ENCODE data around the gene ATF3. TPM values are rescaled to one million over a fixed set of nuclear protein-coding genes. Genes with fewer than 3 reads are reported as not detected.

The ATF3 gene
- total RNA-seq, 2 experiments from 2014 or later = 35.4 to 41.3 TPM

DNA sequence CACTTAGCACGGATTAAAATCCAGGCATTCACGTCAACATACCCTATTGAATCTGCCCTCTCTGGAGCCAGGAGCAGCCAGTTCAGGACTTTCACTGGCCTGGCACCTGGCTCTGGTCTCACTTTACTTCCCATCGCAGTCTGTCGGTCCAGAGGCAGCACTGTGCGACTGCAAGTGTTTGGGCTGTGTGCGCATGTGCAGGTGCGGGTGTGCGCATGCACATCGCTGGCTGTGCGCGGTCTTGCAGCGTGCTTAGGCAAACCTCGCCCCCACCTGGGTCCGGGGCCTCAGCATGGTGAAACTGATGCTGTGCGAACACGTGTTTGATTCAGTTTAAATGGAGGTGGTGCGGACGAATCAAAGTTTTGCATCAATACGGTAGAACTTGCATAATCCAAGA lies 38.0 kb downstream of the ATF3 start:
- POLR2A ChIA-PET = no interaction called here
- Mint-ChIP-seq H3K4me3 (no peak overlapping the region), H3K27me3 (peaks cover 4% of the 10 kb centered on the region), H3K9me3 (no peaks in the 10 kb centered on the region), H3K4me1 (ENCODE audit: low read depth) (no peaks in the 10 kb centered on the region), H3K27ac (no peak overlapping the region), H3K36me3 (ENCODE audit: low read depth) (no peaks in the 10 kb centered on the region)
- CTCF ChIA-PET = interaction anchor here (0.9 kb wide), 1 partner anchor 170 kb away, joined by 3 read pairs; no protein-coding TSS in a partner anchor
- ATAC-seq = no peak
- intact Hi-C loops (cut with micrococcal nuclease) = no loop called here
- TF ChIP-seq, protein P1, sequence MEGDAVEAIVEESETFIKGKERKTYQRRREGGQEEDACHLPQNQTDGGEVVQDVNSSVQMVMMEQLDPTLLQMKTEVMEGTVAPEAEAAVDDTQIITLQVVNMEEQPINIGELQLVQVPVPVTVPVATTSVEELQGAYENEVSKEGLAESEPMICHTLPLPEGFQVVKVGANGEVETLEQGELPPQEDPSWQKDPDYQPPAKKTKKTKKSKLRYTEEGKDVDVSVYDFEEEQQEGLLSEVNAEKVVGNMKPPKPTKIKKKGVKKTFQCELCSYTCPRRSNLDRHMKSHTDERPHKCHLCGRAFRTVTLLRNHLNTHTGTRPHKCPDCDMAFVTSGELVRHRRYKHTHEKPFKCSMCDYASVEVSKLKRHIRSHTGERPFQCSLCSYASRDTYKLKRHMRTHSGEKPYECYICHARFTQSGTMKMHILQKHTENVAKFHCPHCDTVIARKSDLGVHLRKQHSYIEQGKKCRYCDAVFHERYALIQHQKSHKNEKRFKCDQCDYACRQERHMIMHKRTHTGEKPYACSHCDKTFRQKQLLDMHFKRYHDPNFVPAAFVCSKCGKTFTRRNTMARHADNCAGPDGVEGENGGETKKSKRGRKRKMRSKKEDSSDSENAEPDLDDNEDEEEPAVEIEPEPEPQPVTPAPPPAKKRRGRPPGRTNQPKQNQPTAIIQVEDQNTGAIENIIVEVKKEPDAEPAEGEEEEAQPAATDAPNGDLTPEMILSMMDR (IDR thresholded peaks at IDR 0.05) = no peak
- no peak for DNase-seq

DNA sequence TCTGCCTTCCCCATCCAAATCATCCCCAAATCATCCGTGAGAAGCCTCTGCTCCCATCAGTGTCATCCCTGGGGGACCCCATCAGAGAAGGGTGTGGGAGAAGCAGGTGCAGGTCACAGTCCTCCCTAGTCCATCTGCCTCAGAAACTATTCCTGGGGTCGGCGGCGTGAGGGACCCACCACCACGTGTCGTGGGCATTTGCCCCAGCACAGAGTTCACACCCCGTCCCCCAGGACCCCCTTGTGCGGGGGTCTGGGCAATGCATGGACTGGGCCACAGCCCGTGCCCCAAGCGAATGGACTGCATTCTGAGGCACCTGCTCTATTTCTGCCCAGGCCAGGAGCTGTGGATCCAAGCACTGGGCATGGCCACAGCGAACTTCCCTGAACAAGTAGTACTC lies 38.4 kb downstream of the ATF3 start:
- ChIA-PET CTCF (interaction anchor here (1.9 kb wide), 1 partner anchor 169 kb away, joined by 9 read pairs; no protein-coding TSS in a partner anchor), POLR2A (no interaction called here)
- no peaks in the 10 kb centered on the region for H3K36me3 Mint-ChIP-seq (ENCODE audit: low read depth)
- TF ChIP-seq, protein P1 (IDR thresholded peaks at IDR 0.05) = no peak
- DNase-seq = no peak
- ATAC-seq = no peak
- intact Hi-C loops (cut with micrococcal nuclease) = no loop called here
- H3K27ac Mint-ChIP-seq = no peak overlapping the region
- H3K9me3 Mint-ChIP-seq = no peaks in the 10 kb centered on the region
- H3K4me3 Mint-ChIP-seq = no peak overlapping the region
- H3K27me3 Mint-ChIP-seq = peaks cover 4% of the 10 kb centered on the region
- no peaks in the 10 kb centered on the region for H3K4me1 Mint-ChIP-seq (ENCODE audit: low read depth)

DNA sequence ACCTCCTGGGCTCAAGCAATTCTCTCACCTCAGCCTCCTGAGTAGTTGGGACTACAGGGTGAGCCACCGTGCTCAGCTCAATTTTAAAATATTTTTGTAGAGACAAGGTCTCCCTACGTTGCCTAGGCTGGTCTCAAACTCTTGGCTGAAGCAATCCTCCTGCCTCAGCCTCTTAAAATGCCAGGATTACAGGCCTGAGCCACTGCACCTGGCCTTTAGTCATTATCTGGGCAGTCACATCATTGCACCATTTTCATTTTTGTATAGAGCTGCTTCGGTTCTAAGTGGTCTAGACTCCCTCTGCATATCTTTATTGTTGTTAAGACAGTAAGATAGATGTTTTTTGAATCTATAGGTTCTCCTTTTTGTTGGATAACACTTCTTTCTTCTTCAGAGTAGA lies 39.9 kb downstream of the ATF3 start:
- Mint-ChIP-seq H3K27me3 (peaks cover 4% of the 10 kb centered on the region), H3K9me3 (no peaks in the 10 kb centered on the region), H3K36me3 (ENCODE audit: low read depth) (no peaks in the 10 kb centered on the region), H3K4me1 (ENCODE audit: low read depth) (no peaks in the 10 kb centered on the region), H3K4me3 (no peak overlapping the region), H3K27ac (no peak overlapping the region)
- ATAC-seq = no peak
- TF ChIP-seq, protein P1 (IDR thresholded peaks at IDR 0.05) = no peak
- intact Hi-C loops (cut with micrococcal nuclease) = no loop called here
- ChIA-PET POLR2A (interaction anchor here (0.6 kb wide), 1 partner anchor 121 kb away, joined by 6 read pairs; no protein-coding TSS in a partner anchor), CTCF (interaction anchor here (1.1 to 6.0 kb wide), 3 partner anchors 16 to 193 kb away, joined by 3 to 32 read pairs (median 9); no protein-coding TSS in a partner anchor)
- no peak for DNase-seq

DNA sequence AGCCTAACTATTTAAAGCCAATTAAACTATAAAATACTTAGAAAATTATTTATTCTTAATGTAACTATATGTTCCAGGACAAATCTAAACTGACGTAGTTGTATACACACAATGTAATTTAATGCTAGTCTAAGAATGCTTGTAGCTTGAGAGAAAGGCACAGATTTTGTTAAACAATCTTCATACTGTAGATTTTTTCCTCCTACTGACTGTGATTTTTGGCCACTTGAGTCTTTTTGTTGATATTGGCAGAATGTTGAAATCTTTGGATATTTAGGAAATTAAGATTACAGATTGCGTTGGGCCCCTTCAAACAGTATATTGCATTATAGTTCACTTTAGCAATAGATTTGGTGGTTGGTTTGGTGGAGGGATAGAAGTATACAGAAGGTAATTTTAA lies 40.5 kb downstream of the ATF3 start:
- Mint-ChIP-seq H3K4me1 (ENCODE audit: low read depth) (no peaks in the 10 kb centered on the region), H3K36me3 (ENCODE audit: low read depth) (no peaks in the 10 kb centered on the region), H3K9me3 (no peaks in the 10 kb centered on the region), H3K27ac (no peak overlapping the region), H3K27me3 (peaks cover 6% of the 10 kb centered on the region), H3K4me3 (no peak overlapping the region)
- TF ChIP-seq, protein P1 (IDR thresholded peaks at IDR 0.05) = no peak
- no peak for DNase-seq
- ChIA-PET CTCF (interaction anchor here (1.9 to 6.0 kb wide), 3 partner anchors 16 to 171 kb away, joined by 9 to 32 read pairs (median 27); no protein-coding TSS in a partner anchor), POLR2A (no interaction called here)
- no peak for ATAC-seq
- intact Hi-C loops (cut with micrococcal nuclease) = no loop called here

DNA sequence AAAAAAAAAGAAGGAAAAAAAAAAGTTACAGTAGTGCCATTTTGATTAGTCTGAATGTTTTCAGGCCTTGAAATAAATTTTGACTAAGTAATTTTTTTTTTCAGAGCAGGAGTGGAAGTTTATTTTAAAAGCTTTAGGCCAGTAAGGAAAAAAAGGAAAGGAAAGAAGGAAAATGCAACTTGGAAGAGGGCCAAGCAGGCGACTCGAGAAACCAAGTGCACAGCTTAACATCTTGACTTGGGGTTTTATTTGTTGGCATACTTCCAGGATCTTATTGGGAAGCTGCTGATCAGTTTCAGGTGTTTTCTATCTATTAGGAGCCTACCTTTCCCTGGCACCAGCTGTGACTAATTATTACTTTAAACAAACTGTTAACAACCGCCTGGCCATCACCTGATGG lies 41.7 kb downstream of the ATF3 start:
- DNase-seq (no peak), ATAC-seq (no peak)
- Mint-ChIP-seq H3K9me3 (no peaks in the 10 kb centered on the region), H3K4me1 (ENCODE audit: low read depth) (no peaks in the 10 kb centered on the region), H3K36me3 (ENCODE audit: low read depth) (no peaks in the 10 kb centered on the region), H3K4me3 (no peak overlapping the region), H3K27me3 (peaks cover 8% of the 10 kb centered on the region), H3K27ac (no peak overlapping the region)
- TF ChIP-seq, protein P1 (IDR thresholded peaks at IDR 0.05) = no peak
- intact Hi-C loops (cut with micrococcal nuclease) = no loop called here
- POLR2A ChIA-PET = interaction anchor here (1.0 kb wide), 1 partner anchor 48 kb away, joined by 4 read pairs; no protein-coding TSS in a partner anchor
- CTCF ChIA-PET = interaction anchor here (1.6 to 6.0 kb wide), 4 partner anchors 15 to 195 kb away, joined by 3 to 32 read pairs (median 16); no protein-coding TSS in a partner anchor

All from activated CD8-positive, alpha-beta T cell treated with anti-CD3 and anti-CD28 coated beads for 36 hours (primary cell).